Fibroblast of pulmonary artery (primary cell): ENCODE results near the gene SLC38A10.

Experiments
- DNase-seq: peaks from one replicate; pipeline ENCODE4 v3.0.0-alpha.2; 2010; ENCODE audit warnings: low read depth
- H3K4me3 ChIP-seq: replicated peaks from 2 replicates; pipeline ENCODE4 v1.5.1; 2011; ENCODE audit warnings: low read depth, mild to moderate bottlenecking, control low read depth, low read length, moderate library complexity
- TF ChIP-seq, protein P1 (sequence below): IDR thresholded peaks from 2 replicates; pipeline ENCODE4 v1.5.1; 2011; ENCODE audit warnings: mild to moderate bottlenecking, control low read depth, low read length, inconsistent platforms; ENCODE audit errors: missing control alignments

Gene SLC38A10

DNA sequence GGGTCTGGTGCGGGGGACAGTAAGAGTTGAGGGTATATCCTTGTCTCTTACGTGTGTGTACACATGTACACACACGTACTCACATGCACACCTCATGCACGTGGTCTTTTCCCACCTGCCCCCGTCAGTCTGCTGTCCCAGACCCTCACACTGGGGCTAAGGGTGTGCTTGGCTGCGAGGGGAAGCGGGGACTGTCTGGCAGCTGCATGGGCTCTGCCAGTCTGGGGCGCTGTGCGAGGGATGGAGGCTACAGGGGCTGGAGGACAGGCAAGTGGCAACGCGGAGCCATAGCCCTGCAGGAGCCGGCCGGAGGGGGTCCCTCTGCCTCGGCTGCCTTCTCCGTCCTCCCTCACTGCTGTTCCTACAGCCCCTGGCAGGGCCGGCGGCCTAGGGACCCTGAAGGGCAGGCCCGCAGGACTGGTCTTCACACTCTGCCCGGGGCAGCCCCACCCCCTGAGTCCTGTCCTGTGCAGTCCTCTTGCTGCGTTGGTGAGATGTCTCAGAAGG lies 20.8 kb upstream of the SLC38A10 start:
- no peak overlapping the region for H3K4me3 ChIP-seq
- TF ChIP-seq, protein P1, sequence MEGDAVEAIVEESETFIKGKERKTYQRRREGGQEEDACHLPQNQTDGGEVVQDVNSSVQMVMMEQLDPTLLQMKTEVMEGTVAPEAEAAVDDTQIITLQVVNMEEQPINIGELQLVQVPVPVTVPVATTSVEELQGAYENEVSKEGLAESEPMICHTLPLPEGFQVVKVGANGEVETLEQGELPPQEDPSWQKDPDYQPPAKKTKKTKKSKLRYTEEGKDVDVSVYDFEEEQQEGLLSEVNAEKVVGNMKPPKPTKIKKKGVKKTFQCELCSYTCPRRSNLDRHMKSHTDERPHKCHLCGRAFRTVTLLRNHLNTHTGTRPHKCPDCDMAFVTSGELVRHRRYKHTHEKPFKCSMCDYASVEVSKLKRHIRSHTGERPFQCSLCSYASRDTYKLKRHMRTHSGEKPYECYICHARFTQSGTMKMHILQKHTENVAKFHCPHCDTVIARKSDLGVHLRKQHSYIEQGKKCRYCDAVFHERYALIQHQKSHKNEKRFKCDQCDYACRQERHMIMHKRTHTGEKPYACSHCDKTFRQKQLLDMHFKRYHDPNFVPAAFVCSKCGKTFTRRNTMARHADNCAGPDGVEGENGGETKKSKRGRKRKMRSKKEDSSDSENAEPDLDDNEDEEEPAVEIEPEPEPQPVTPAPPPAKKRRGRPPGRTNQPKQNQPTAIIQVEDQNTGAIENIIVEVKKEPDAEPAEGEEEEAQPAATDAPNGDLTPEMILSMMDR = no peak
- no peak for DNase-seq

DNA sequence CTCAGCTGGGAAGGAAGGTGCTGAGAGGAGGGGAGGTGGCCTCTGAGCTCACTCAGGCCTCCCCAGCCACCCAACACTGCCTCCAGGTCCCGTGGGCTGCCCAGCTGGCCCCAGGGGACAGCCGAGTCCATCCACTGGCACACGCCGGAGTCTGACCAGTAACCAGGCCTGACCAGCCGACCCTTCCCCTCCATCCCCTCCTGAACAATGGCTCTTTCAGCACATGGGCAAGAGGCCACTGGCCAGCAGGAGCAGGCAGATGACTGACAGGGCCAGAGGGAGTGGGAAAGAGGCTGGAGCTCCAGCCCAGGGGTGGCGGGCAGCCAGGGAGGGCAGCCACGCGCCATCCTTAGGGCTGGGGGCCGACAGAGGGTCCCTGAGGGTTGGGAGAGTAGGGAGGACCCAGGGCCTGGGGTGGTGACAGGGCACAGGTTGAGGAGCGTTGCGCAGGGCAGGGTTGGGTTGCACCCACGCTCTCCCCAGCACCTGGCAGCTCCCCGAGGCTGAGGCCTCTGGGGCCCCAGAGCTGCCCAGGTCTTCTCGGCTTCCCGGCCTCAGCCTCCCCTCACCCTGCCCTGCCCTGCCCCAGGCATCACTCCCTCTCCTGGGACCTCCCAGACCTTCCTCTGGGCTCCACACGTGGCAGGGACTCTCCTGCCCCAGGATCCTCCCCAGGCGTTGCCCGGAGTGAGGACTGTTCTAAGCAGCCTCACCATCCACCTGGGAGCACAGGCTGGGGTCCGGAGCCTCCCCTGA lies 20.2 kb upstream of the SLC38A10 start:
- no peak overlapping the region for H3K4me3 ChIP-seq
- TF ChIP-seq, protein P1 = no peak
- no peak for DNase-seq

GRCh38 chr17:81314398-81315081 lies 19.4 kb upstream of the SLC38A10 start:
- DNase-seq = no peak
- no peak overlapping the region for H3K4me3 ChIP-seq
- TF ChIP-seq, protein P1 = no peak

DNA sequence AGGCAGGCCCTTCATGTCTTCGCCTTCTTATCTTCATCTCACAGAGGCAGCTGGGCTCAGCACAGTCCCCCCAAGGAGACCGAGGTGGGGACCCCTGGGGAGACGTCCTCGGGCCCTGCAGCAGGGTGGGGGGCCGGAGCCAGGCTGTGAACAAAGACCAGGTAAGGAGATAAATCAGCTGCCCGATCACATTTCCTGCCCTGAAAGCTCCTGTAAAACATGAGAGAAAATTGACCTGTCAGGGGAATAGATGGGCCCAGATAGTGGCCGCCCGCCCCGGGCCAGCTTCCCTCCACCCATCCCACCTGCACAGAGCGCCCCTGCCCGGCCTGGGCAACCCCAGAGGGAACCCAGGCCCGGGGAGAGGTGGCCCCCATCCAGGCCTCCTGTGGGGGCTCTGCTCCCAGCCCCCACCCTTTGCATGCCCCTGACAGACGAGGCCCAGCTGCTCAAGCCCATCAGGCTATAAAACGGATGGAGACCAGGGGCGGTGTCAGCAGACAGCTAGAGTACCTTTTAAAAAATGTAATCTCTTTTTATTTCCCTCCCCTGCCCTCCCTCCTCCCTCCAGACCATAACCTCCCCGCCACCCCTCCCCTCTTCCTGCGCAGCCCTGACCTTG lies 18.8 kb upstream of the SLC38A10 start:
- DNase-seq = no peak
- no peak overlapping the region for H3K4me3 ChIP-seq
- TF ChIP-seq, protein P1 = no peak

DNA sequence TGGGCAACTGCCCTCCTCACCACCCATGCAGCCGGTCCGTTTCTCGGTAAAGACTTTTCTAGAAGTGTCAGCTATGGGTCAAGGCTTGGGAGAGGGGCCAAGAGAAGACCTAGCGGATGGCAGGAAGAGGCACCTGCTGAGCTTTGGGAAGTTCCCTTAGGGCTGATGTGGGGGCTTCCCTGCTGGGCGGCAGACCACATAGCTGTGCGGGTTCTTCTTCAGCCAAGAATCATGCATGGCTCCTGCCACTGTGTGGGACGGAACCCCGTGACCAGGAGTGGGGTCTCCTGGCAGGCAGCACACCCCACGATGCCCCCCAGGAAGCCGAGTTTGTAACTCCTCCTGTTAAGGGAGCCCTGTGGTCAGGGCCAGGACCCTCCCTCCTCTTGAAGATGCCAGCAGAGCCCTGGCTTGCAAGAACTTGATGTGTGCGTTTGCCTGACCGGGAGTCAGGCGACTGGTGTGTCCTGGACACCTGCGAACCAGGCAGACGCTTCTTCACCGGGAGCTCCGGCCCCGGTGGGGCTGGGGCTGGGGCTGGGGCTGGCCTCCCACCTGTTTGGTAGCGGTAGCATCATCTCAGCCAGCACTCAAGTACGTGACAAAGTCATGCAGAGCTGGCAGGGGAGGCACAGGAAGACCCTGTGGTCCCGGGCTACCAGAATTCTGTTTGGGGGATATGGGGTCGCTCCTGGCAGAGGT lies 17.7 kb upstream of the SLC38A10 start:
- TF ChIP-seq, protein P1 = no peak
- H3K4me3 ChIP-seq = no peak overlapping the region
- DNase-seq = no peak

- TF ChIP-seq, protein P1 = no peak
- H3K4me3 ChIP-seq = no peak overlapping the region
- no peak for DNase-seq
These were observed 16.8 kb upstream of the SLC38A10 start for GRCh38 chr17:81311946-81312345.
